ENCODE measurements around the gene TAF6.
"Not testable (repeated sequence)": the region's sequence is repeated elsewhere in the genome, so short reads cannot be mapped to it uniquely, and the experiment has no call there.

Gene TAF6

GRCh38 chr7:100148559-100149328 is 29.6 kb upstream of the TAF6 start, which contains the start of gene LAMTOR4:
Gene LAMTOR4 (plus strand): TSS chr7:100148918. CDS start chr7:100148973, 55 bp downstream.
- no peaks in the 10 kb centered on the region for H3K27me3 ChIP-seq (ENCODE audit: insufficient read depth, low read length)
- peak within 1 kb of the TSS; percentile 41; the same call in 1 of the 2 replicates for H3K27ac ChIP-seq (ENCODE audit: low read depth, low read length)
- H2AFZ ChIP-seq (ENCODE audit: low read length, unreplicated experiment), result peak within 1 kb of the TSS; percentile 100
- H3K36me3 ChIP-seq (ENCODE audit: insufficient read depth, low read length), result no peaks in the 10 kb centered on the region; the same call in 1 of the 2 replicates
- peaks cover 16% of the 10 kb centered on the region for H3K79me2 ChIP-seq (ENCODE audit: control insufficient read depth, insufficient read depth, low read length, unreplicated experiment)
- peak within 1 kb of the TSS; percentile 100 for H3K4me3 ChIP-seq (ENCODE audit: low read depth, low read length)
- H3K4me1 ChIP-seq (ENCODE audit: control insufficient read depth, insufficient read depth, low read length, unreplicated experiment), result peaks cover 10% of the 10 kb centered on the region

- Histone ChIP-seq H3K79me2 (ENCODE audit: control insufficient read depth, insufficient read depth, low read length, unreplicated experiment) (peaks cover 15% of the 10 kb centered on the region), H3K36me3 (ENCODE audit: insufficient read depth, low read length) (no peaks in the 10 kb centered on the region; the same call in 1 of the 2 replicates), H3K27me3 (ENCODE audit: insufficient read depth, low read length) (no peaks in the 10 kb centered on the region), H3K4me1 (ENCODE audit: control insufficient read depth, insufficient read depth, low read length, unreplicated experiment) (peaks cover 7% of the 10 kb centered on the region), H2AFZ (ENCODE audit: low read length, unreplicated experiment) (peak overlapping the region; percentile 92), H3K27ac (ENCODE audit: low read depth, low read length) (no peak overlapping the region), H3K4me3 (ENCODE audit: low read depth, low read length) (peak overlapping the region; percentile 100)
Measured at GRCh38 chr7:100148225-100148558, 29.0 kb upstream of the TAF6 start.

GRCh38 chr7:100147278-100147677 is 28.1 kb upstream of the TAF6 start:
- Histone ChIP-seq H3K27ac (ENCODE audit: low read depth, low read length) (no peak overlapping the region), H3K4me3 (ENCODE audit: low read depth, low read length) (no peak overlapping the region), H3K27me3 (ENCODE audit: insufficient read depth, low read length) (no peaks in the 10 kb centered on the region), H3K36me3 (ENCODE audit: insufficient read depth, low read length) (no peaks in the 10 kb centered on the region), H2AFZ (ENCODE audit: low read length, unreplicated experiment) (no peak overlapping the region), H3K79me2 (ENCODE audit: control insufficient read depth, insufficient read depth, low read length, unreplicated experiment) (peaks cover 13% of the 10 kb centered on the region), H3K4me1 (ENCODE audit: control insufficient read depth, insufficient read depth, low read length, unreplicated experiment) (peaks cover 7% of the 10 kb centered on the region)

DNA sequence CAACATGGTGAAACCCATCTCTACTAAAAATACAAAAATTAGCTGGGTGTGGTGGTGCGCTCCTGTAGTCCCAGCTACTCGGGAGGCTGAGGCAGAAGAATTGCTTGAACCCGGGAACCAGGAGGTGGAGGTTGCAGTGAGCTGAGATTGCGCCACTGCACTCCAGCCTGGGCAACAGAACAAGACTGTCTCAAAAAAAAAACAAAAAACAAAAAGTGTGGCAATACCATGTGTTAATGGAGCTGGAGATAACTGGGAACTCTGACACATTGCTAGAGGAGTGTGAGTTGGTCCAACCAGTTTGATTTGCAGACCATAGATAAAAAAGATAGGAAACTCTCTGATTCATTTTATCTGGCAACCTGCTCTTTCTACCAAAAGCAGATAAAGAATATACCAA is 27.2 kb upstream of the TAF6 start:
- not testable (repeated sequence) for H3K36me3 ChIP-seq (ENCODE audit: insufficient read depth, low read length); H3K4me1 ChIP-seq (ENCODE audit: control insufficient read depth, insufficient read depth, low read length, unreplicated experiment); H3K4me3 ChIP-seq (ENCODE audit: low read depth, low read length); H3K27ac ChIP-seq (ENCODE audit: low read depth, low read length); H3K27me3 ChIP-seq (ENCODE audit: insufficient read depth, low read length); H2AFZ ChIP-seq (ENCODE audit: low read length, unreplicated experiment)
- H3K79me2 ChIP-seq (ENCODE audit: control insufficient read depth, insufficient read depth, low read length, unreplicated experiment), result peaks cover 13% of the 10 kb centered on the region

DNA sequence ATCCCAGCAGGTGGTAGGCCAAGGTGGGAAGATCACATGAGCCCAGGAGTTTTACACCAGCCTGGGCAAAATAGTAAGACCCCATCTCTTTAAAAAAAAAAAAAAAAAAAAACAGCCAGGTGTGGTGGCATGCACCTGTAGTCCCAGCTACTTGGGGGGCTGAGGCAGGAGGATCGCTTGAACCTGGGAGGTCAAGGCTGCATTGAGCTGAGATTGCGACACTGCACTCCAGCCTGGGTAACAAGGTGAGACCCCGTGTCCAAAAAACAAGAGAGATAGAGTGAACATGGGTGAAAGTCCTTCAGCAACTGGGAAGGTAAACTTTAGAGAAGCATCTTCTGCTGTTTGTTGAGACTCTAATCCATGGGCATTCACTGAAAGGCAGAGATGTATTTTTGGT is 23.3 kb upstream of the TAF6 start:
- no peak overlapping the region for H3K4me3 ChIP-seq (ENCODE audit: low read depth, low read length)
- no peak overlapping the region for H2AFZ ChIP-seq (ENCODE audit: low read length, unreplicated experiment)
- no peak overlapping the region for H3K27ac ChIP-seq (ENCODE audit: low read depth, low read length)
- no peaks in the 10 kb centered on the region for H3K79me2 ChIP-seq (ENCODE audit: control insufficient read depth, insufficient read depth, low read length, unreplicated experiment)
- H3K27me3 ChIP-seq (ENCODE audit: insufficient read depth, low read length), result no peaks in the 10 kb centered on the region
- no peaks in the 10 kb centered on the region for H3K4me1 ChIP-seq (ENCODE audit: control insufficient read depth, insufficient read depth, low read length, unreplicated experiment)
- no peaks in the 10 kb centered on the region for H3K36me3 ChIP-seq (ENCODE audit: insufficient read depth, low read length)

DNA sequence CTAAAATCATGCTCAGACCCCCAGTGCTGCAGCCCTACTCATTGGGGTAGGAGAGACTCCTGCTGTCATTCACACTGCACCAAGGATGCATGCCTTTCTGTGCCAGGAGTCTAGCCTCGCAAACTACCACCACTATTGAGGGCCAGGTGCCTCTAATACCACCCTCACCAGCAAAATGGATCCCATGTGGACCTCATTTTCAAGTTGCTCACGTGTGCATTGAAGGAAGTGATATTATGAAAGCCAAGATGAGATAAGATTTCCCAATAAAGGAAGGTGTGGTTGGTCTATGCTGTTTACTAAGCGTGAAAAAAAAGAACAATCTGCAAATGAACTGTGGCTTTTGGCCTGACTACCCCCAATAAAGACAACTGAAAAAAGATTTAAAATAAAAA is 22.4 kb upstream of the TAF6 start:
- H3K27me3 ChIP-seq (ENCODE audit: insufficient read depth, low read length), result no peaks in the 10 kb centered on the region
- H3K27ac ChIP-seq (ENCODE audit: low read depth, low read length), result no peak overlapping the region
- no peaks in the 10 kb centered on the region for H3K79me2 ChIP-seq (ENCODE audit: control insufficient read depth, insufficient read depth, low read length, unreplicated experiment)
- H3K36me3 ChIP-seq (ENCODE audit: insufficient read depth, low read length), result no peaks in the 10 kb centered on the region
- no peaks in the 10 kb centered on the region for H3K4me1 ChIP-seq (ENCODE audit: control insufficient read depth, insufficient read depth, low read length, unreplicated experiment)
- H3K4me3 ChIP-seq (ENCODE audit: low read depth, low read length), result no peak overlapping the region
- H2AFZ ChIP-seq (ENCODE audit: low read length, unreplicated experiment), result no peak overlapping the region

DNA sequence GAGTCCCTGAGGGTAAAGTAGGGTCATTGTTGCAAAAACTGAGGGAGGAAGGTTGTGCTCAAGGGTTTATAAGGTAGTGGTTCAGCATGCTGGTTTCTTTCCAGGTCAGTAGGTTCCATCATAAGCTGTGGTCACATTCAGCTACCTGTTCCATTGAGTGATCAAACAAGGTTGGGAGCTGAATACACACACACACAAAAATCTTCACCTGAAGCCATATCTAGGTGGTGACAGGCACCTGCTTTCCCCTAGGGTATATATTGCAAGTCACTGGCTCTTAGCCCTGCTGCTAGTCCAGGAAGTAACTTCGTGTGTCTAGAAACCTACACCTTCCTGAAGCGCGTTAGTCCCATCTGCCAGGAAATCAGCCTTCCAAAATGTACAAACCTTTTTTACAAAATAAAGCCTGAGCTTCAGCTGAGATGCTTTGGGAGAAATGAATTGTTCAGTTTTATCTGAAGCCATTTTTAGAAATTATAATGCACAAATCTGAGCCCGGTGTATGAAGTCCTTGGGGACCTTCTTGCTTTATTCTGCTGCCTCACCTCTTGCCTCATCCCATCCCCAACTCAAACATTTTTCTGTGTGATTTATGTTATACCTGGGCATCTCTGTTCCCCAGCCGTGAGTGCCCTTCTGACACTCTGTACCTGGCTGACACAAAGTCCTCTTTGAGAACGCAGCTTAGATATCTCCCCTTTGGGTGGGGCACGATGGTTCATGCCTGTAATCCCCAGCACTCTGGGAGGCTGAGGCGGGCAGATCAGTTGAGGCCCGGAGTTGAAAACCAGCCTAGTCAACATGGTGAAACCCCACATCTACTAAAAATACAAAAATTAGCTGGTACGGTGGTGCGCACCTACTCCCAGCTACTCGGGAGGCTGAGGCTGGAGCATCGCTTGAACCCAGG is 18.9 kb upstream of the TAF6 start:
- Histone ChIP-seq H3K4me1 (ENCODE audit: control insufficient read depth, insufficient read depth, low read length, unreplicated experiment) (no peaks in the 10 kb centered on the region), H3K27me3 (ENCODE audit: insufficient read depth, low read length) (no peaks in the 10 kb centered on the region), H3K79me2 (ENCODE audit: control insufficient read depth, insufficient read depth, low read length, unreplicated experiment) (no peaks in the 10 kb centered on the region), H3K4me3 (ENCODE audit: low read depth, low read length) (no peak overlapping the region), H2AFZ (ENCODE audit: low read length, unreplicated experiment) (no peak overlapping the region), H3K27ac (ENCODE audit: low read depth, low read length) (no peak overlapping the region), H3K36me3 (ENCODE audit: insufficient read depth, low read length) (no peaks in the 10 kb centered on the region)

- no peak overlapping the region for H2AFZ ChIP-seq (ENCODE audit: low read length, unreplicated experiment)
- no peaks in the 10 kb centered on the region for H3K27me3 ChIP-seq (ENCODE audit: insufficient read depth, low read length)
- H3K27ac ChIP-seq (ENCODE audit: low read depth, low read length), result no peak overlapping the region
- H3K79me2 ChIP-seq (ENCODE audit: control insufficient read depth, insufficient read depth, low read length, unreplicated experiment), result no peaks in the 10 kb centered on the region
- H3K4me1 ChIP-seq (ENCODE audit: control insufficient read depth, insufficient read depth, low read length, unreplicated experiment), result peaks cover 6% of the 10 kb centered on the region
- H3K4me3 ChIP-seq (ENCODE audit: low read depth, low read length), result no peak overlapping the region
- H3K36me3 ChIP-seq (ENCODE audit: insufficient read depth, low read length), result no peaks in the 10 kb centered on the region
Measured at GRCh38 chr7:100132697-100133151, 13.6 kb upstream of the TAF6 start.

DNA sequence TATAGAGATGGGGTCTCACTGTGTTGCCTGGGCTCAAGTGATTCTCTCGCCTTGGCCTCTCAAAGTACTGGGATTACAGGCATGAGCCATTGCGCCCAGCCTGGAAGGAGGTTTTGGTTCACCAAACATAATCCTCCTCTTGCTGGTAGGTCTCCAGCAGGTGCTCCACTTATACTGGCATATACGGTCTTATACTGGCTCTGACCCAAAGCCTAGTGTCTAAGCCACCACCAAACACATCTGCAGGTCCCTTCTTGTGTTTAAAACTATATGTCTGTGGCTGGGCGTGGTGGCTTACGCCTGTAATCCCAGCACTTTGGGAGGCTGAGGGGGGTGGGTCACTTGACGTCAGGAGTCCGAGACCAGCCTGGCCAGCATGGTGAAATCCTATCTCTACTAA is 13.0 kb upstream of the TAF6 start:
- H3K4me1 ChIP-seq (ENCODE audit: control insufficient read depth, insufficient read depth, low read length, unreplicated experiment), result peaks cover 6% of the 10 kb centered on the region
- H3K27ac ChIP-seq (ENCODE audit: low read depth, low read length), result no peak overlapping the region
- no peaks in the 10 kb centered on the region for H3K79me2 ChIP-seq (ENCODE audit: control insufficient read depth, insufficient read depth, low read length, unreplicated experiment)
- no peaks in the 10 kb centered on the region for H3K27me3 ChIP-seq (ENCODE audit: insufficient read depth, low read length)
- no peak overlapping the region for H2AFZ ChIP-seq (ENCODE audit: low read length, unreplicated experiment)
- H3K36me3 ChIP-seq (ENCODE audit: insufficient read depth, low read length), result no peaks in the 10 kb centered on the region
- no peak overlapping the region for H3K4me3 ChIP-seq (ENCODE audit: low read depth, low read length)

DNA sequence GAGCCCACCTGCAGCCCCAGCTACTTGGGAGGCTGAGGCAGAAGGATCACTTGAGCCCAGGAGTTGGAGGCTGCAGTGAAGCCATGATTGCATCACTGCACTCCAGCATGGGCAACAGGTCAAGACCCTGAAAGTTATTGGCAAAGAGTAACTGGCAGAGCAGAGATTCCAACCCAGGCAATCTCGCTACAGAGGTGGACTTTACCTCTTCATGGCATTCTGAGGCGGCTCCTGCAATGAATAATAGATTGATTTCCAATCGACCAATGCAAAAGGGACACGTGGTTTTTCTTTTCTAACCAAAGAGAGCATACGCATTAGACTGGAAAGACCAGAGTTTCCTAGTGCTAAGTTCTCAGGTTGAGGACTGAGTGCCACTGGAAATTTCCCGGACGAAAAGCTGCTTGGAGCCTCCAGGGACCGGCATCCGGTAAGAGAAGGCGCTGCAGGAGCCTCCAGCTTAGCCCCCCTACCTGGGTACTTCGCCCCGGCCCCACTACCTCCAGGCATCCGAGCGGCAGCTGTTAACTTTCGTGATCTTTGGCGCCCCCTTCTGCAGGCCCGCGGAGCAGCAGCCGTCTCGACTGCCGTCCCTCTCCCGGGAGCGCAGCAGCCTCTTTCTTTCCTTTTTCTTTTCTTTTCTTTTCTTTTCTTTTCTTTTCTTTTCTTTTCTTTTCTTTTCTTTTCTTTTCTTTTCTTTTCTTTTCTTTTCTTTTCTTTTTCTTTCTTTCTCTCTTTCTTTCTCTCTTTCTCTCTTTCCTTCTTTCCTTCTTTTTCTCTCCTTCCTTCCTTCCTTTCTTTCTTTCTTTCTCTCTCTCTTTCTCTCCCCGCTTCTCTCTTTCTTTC is 11.7 kb upstream of the TAF6 start:
- Histone ChIP-seq H3K27ac (ENCODE audit: low read depth, low read length) (no peak overlapping the region), H3K4me3 (ENCODE audit: low read depth, low read length) (peak overlapping the region; percentile 39; the same call in 1 of the 2 replicates), H3K27me3 (ENCODE audit: insufficient read depth, low read length) (no peaks in the 10 kb centered on the region), H3K36me3 (ENCODE audit: insufficient read depth, low read length) (no peaks in the 10 kb centered on the region), H3K79me2 (ENCODE audit: control insufficient read depth, insufficient read depth, low read length, unreplicated experiment) (peaks cover 5% of the 10 kb centered on the region), H2AFZ (ENCODE audit: low read length, unreplicated experiment) (no peak overlapping the region), H3K4me1 (ENCODE audit: control insufficient read depth, insufficient read depth, low read length, unreplicated experiment) (peaks cover 6% of the 10 kb centered on the region)
